Measurements from ENCODE around the gene SPRR3. TPM values are rescaled to one million over a fixed set of nuclear protein-coding genes. Genes with fewer than 3 reads are reported as not detected.
"Not testable (repeated sequence)": the region's sequence is repeated elsewhere in the genome, so short reads cannot be mapped to it uniquely, and the experiment has no call there.

Gene SPRR3
- total RNA-seq, 2 experiments from 2014 or later = not detected

- Mint-ChIP-seq H3K27ac (no peak overlapping the region), H3K4me1 (ENCODE audit: low read depth) (no peaks in the 10 kb centered on the region), H3K4me3 (no peak overlapping the region), H3K36me3 (no peaks in the 10 kb centered on the region), H3K9me3 (no peaks in the 10 kb centered on the region), H3K27me3 (peaks cover 12% of the 10 kb centered on the region)
- no peak for DNase-seq
- ChIA-PET POLR2A (no interaction called here), CTCF (no interaction called here)
- intact Hi-C loops (cut with micrococcal nuclease) = no loop called here
Observed at GRCh38 chr1:152995842-152996241, 5.7 kb upstream of the SPRR3 start.

- no peak overlapping the region for H3K4me3 Mint-ChIP-seq
- intact Hi-C loops (cut with micrococcal nuclease) = no loop called here
- H3K27me3 Mint-ChIP-seq = peaks cover 14% of the 10 kb centered on the region
- no peaks in the 10 kb centered on the region for H3K4me1 Mint-ChIP-seq (ENCODE audit: low read depth)
- ChIA-PET CTCF (no interaction called here), POLR2A (no interaction called here)
- H3K27ac Mint-ChIP-seq = no peak overlapping the region
- no peaks in the 10 kb centered on the region for H3K9me3 Mint-ChIP-seq
- DNase-seq = no peak
- H3K36me3 Mint-ChIP-seq = no peaks in the 10 kb centered on the region
Observed at GRCh38 chr1:152996633-152997400, 4.7 kb upstream of the SPRR3 start.

GRCh38 chr1:152997901-152998300, 3.6 kb upstream of the SPRR3 start:
- no peak overlapping the region for H3K4me3 Mint-ChIP-seq
- H3K9me3 Mint-ChIP-seq = no peaks in the 10 kb centered on the region
- no peaks in the 10 kb centered on the region for H3K36me3 Mint-ChIP-seq
- H3K27me3 Mint-ChIP-seq = peaks cover 14% of the 10 kb centered on the region
- H3K27ac Mint-ChIP-seq = no peak overlapping the region
- ChIA-PET CTCF (no interaction called here), POLR2A (no interaction called here)
- intact Hi-C loops (cut with micrococcal nuclease) = no loop called here
- no peak for DNase-seq
- no peaks in the 10 kb centered on the region for H3K4me1 Mint-ChIP-seq (ENCODE audit: low read depth)

GRCh38 chr1:152998476-152998875, 3.1 kb upstream of the SPRR3 start:
- ChIA-PET CTCF (no interaction called here), POLR2A (no interaction called here)
- no peak overlapping the region for H3K27ac Mint-ChIP-seq
- intact Hi-C loops (cut with micrococcal nuclease) = no loop called here
- H3K4me1 Mint-ChIP-seq (ENCODE audit: low read depth) = no peaks in the 10 kb centered on the region
- no peak for DNase-seq
- no peaks in the 10 kb centered on the region for H3K9me3 Mint-ChIP-seq
- H3K36me3 Mint-ChIP-seq = no peaks in the 10 kb centered on the region
- H3K4me3 Mint-ChIP-seq = no peak overlapping the region
- H3K27me3 Mint-ChIP-seq = peaks cover 14% of the 10 kb centered on the region

- Mint-ChIP-seq H3K4me1 (ENCODE audit: low read depth) (no peaks in the 10 kb centered on the region), H3K27ac (no peak overlapping the region), H3K27me3 (peaks cover 16% of the 10 kb centered on the region), H3K9me3 (no peaks in the 10 kb centered on the region), H3K4me3 (no peak overlapping the region), H3K36me3 (no peaks in the 10 kb centered on the region)
- intact Hi-C loops (cut with micrococcal nuclease) = no loop called here
- no peak for DNase-seq
- CTCF ChIA-PET = no interaction called here
- POLR2A ChIA-PET = no interaction called here
Observed at GRCh38 chr1:152999818-153000217, 1.7 kb upstream of the SPRR3 start.

GRCh38 chr1:153000294-153000693, 1.3 kb upstream of the SPRR3 start:
- ChIA-PET POLR2A (no interaction called here), CTCF (no interaction called here)
- DNase-seq = no peak
- no peaks in the 10 kb centered on the region for H3K36me3 Mint-ChIP-seq
- intact Hi-C loops (cut with micrococcal nuclease) = no loop called here
- H3K27ac Mint-ChIP-seq = no peak overlapping the region
- H3K27me3 Mint-ChIP-seq = peaks cover 13% of the 10 kb centered on the region
- H3K9me3 Mint-ChIP-seq = no peaks in the 10 kb centered on the region
- no peaks in the 10 kb centered on the region for H3K4me1 Mint-ChIP-seq (ENCODE audit: low read depth)
- H3K4me3 Mint-ChIP-seq = no peak overlapping the region

DNA sequence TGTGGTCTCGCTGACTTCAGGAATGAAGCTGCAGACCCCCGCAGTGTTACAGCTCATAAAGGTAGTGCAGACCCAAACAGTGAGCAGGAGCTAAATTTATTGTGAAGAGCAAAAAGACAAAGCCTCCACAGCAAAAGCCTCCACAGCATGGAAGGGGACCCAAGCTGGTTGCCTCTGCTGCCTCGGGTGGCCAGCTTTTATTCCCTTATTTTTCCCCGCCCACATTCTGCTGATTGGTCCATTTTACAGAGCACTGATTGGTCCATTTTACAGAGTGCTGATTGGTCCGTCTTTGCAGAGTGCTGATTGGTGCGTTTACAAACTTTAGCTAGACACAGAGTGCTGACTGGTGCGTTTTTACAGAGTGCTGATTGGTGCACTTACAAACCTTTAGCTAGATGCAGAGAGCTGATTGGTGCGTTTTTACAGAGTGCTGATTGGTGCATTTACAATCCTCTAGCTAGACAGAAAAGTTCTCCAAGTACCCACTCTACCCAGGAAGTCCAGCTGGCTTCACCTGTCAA, 9.7 kb downstream of the SPRR3 start:
- CTCF ChIA-PET; DNase-seq; H3K9me3 Mint-ChIP-seq; H3K27ac Mint-ChIP-seq; POLR2A ChIA-PET; H3K4me3 Mint-ChIP-seq; H3K4me1 Mint-ChIP-seq (ENCODE audit: low read depth); intact Hi-C loops (cut with micrococcal nuclease); H3K27me3 Mint-ChIP-seq; H3K36me3 Mint-ChIP-seq: not testable (repeated sequence)

DNA sequence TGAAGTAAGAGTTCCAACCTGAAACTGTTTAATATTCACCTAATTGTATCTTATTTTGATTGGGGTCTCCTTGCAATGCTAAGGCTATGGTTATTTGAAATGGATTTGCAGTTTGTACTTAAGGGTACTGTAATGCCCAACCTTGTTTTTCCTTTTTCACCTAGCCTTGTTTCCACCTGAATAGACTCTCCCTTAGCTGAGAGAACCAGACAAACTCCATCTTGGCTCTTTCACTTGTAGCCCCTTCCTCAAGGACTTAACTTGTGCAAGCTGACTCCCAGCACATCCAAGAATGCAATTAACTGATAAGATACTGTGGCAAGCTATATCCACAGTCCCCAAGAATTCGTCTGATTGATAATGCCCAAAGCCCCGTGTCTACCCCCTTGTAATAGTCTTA, 20.3 kb downstream of the SPRR3 start:
- H3K36me3 Mint-ChIP-seq; CTCF ChIA-PET; DNase-seq; POLR2A ChIA-PET; H3K4me1 Mint-ChIP-seq (ENCODE audit: low read depth); intact Hi-C loops (cut with micrococcal nuclease); H3K27ac Mint-ChIP-seq; H3K4me3 Mint-ChIP-seq; H3K9me3 Mint-ChIP-seq: not testable (repeated sequence)
- H3K27me3 Mint-ChIP-seq = peaks cover 23% of the 10 kb centered on the region

DNA sequence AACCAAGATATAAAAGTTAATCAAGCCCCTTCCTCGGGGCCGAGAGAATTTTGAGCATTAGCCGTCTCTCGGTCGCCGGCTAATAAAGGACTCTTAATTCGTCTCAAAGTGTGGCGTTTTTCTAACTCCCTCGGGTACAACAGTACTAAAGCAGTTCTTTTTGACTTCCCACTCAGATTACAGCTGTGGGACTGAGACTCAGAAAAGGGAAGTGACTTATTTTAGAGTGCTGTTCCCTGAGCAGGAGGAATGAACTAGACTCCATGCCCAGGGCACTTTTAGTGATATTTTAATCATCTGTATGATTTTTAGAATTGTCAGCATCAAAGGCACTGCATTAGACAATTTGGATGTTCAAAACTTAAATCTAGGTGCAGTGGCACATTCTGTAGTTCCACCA, 20.8 kb downstream of the SPRR3 start:
- H3K9me3 Mint-ChIP-seq; POLR2A ChIA-PET; CTCF ChIA-PET; H3K36me3 Mint-ChIP-seq; intact Hi-C loops (cut with micrococcal nuclease); DNase-seq; H3K4me1 Mint-ChIP-seq (ENCODE audit: low read depth); H3K4me3 Mint-ChIP-seq; H3K27ac Mint-ChIP-seq: not testable (repeated sequence)
- peaks cover 26% of the 10 kb centered on the region for H3K27me3 Mint-ChIP-seq

- no peak overlapping the region for H3K4me3 Mint-ChIP-seq
- H3K9me3 Mint-ChIP-seq = no peaks in the 10 kb centered on the region
- POLR2A ChIA-PET = no interaction called here
- DNase-seq = no peak
- H3K27ac Mint-ChIP-seq = no peak overlapping the region
- H3K27me3 Mint-ChIP-seq = peaks cover 28% of the 10 kb centered on the region
- no peaks in the 10 kb centered on the region for H3K4me1 Mint-ChIP-seq (ENCODE audit: low read depth)
- CTCF ChIA-PET = no interaction called here
- no peaks in the 10 kb centered on the region for H3K36me3 Mint-ChIP-seq
- intact Hi-C loops (cut with micrococcal nuclease) = no loop called here
Observed at GRCh38 chr1:153023109-153023508, 21.6 kb downstream of the SPRR3 start.

DNA sequence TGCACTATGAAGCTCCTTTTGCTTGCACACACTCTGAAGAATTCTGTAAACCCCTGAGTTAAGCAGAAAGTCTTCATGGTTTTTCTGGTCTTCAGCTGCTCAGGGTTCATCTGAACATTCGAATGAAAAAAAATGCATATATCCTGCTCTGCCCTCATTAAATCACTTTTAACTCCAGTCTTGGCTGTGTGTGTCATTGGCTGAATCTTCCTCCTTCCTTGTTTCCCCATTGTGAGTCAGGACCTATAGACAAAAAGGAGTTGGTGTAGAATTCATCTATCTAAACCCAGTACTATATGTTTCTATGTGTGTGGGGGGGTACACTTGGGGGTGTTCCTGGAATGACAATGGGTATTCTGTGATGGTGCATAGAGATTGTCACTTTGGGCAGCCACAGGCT, 22.9 kb downstream of the SPRR3 start:
- DNase-seq = no peak
- ChIA-PET CTCF (no interaction called here), POLR2A (no interaction called here)
- H3K36me3 Mint-ChIP-seq = no peaks in the 10 kb centered on the region
- no peaks in the 10 kb centered on the region for H3K9me3 Mint-ChIP-seq
- peaks cover 22% of the 10 kb centered on the region for H3K27me3 Mint-ChIP-seq
- H3K27ac Mint-ChIP-seq = no peak overlapping the region
- H3K4me3 Mint-ChIP-seq = no peak overlapping the region
- H3K4me1 Mint-ChIP-seq (ENCODE audit: low read depth) = no peaks in the 10 kb centered on the region
- intact Hi-C loops (cut with micrococcal nuclease) = no loop called here

DNA sequence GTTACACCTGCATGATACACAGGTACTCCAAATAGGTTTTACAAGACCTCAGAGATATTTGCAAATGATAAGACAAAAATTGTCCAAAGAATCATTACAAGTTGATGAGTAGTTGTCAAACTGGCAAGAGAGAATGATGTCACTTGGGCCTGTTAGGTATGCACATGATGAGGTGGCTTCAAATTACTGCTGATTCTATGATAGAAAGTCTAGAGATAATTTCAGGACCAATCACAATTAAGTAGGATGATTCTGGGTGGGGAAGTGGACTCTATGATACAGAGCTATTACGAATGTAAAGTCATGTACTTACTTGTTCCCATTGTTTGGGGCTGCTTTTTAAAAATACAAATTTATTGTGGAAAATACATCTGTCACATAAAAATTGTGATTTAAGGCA, 24.2 kb downstream of the SPRR3 start:
- POLR2A ChIA-PET = no interaction called here
- H3K9me3 Mint-ChIP-seq = no peaks in the 10 kb centered on the region
- no peak for DNase-seq
- no peaks in the 10 kb centered on the region for H3K36me3 Mint-ChIP-seq
- CTCF ChIA-PET = interaction anchor here (0.7 kb wide), 1 partner anchor 19 kb away, joined by 3 read pairs; no protein-coding TSS in a partner anchor
- no peak overlapping the region for H3K4me3 Mint-ChIP-seq
- H3K27me3 Mint-ChIP-seq = peaks cover 17% of the 10 kb centered on the region
- H3K4me1 Mint-ChIP-seq (ENCODE audit: low read depth) = no peaks in the 10 kb centered on the region
- no peak overlapping the region for H3K27ac Mint-ChIP-seq
- intact Hi-C loops (cut with micrococcal nuclease) = no loop called here

DNA sequence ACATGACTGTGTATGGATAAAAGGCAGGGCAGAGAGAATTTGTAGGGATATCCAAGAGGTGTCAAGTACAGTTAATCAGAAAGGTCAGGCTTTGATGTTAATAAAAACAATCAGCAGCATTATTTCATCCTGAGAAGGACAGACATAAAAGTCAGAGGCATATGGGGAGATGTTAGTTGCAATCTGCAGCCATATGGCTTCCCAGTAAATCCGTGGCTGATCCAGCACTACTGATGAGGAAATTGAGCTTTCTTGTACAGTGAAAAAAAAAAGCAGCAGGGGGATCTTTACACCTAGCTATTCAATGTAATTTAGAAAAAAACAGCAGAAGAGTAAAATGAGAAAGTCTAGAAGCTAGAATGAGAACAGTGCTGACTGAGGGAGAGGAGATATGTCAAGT, 27.2 kb downstream of the SPRR3 start:
- no peaks in the 10 kb centered on the region for H3K9me3 Mint-ChIP-seq
- ChIA-PET CTCF (no interaction called here), POLR2A (no interaction called here)
- no peak overlapping the region for H3K27ac Mint-ChIP-seq
- H3K36me3 Mint-ChIP-seq = no peaks in the 10 kb centered on the region
- no peaks in the 10 kb centered on the region for H3K4me1 Mint-ChIP-seq (ENCODE audit: low read depth)
- peaks cover 8% of the 10 kb centered on the region for H3K27me3 Mint-ChIP-seq
- no peak overlapping the region for H3K4me3 Mint-ChIP-seq
- intact Hi-C loops (cut with micrococcal nuclease) = no loop called here
- DNase-seq = no peak
